H1 (cell line): ENCODE results near the gene MYH10. TPM values are rescaled to one million over a fixed set of nuclear protein-coding genes. Genes with fewer than 3 reads are reported as not detected.

Experiments
- CHD7 ChIP-seq: fragments of 300-600 bp; sonication (generic); IDR thresholded peaks from 2 replicates; pipeline ENCODE4 v1.7.1; 2012; ENCODE audit warnings: low read length, moderate library complexity, mild to moderate bottlenecking, inconsistent platforms; ENCODE audit not compliant: insufficient replicate concordance
- POU5F1 ChIP-seq: IDR thresholded peaks from 2 replicates; pipeline ENCODE4 v1.6.1; 2011; ENCODE audit warnings: low read depth, mild to moderate bottlenecking, low read length, moderate library complexity
- SUZ12 ChIP-seq: fragments of 200-600 bp; sonication (generic); IDR thresholded peaks from 2 replicates; pipeline ENCODE4 v1.6.1; 2012; ENCODE audit warnings: mild to moderate bottlenecking, inconsistent platforms, low read length, moderate library complexity, mixed read lengths
- polyA plus RNA-seq, 7 experiments: library from polyadenylated mRNA; depleted of rRNA in 3 of 7; stranded (reverse) in 5 of 7; unstranded in 2 of 7; fragments of >200 nt in 5 of 7; fragments of 200-250 nt in 2 of 7; gene quantifications; 1 replicate in 5 of 7; 2 replicates in 1 of 7; 4 replicates in 1 of 7; pipeline versions ENCODE4 v1.2.1 to v1.2.3, GENCODE V29; 2011 to 2013; ENCODE audit warnings: missing spikeins in 2 of 7, mixed read lengths in 2 of 7
- total RNA-seq: library from RNA; stranded (reverse); fragmentation: NEBNext Ultra II Directional; extraction: Animal tissue kit (Norgen Biotek cat#: 25700); gene quantifications from 2 replicates; pipeline ENCODE4 v1.2.1, GENCODE V29; 2021

Gene MYH10
- total and polyA plus RNA-seq, 2 of the 8 experiments (the other 6 are each of a cell fraction or from before 2014, with no cell fraction given): 64.1 to 289 TPM

DNA sequence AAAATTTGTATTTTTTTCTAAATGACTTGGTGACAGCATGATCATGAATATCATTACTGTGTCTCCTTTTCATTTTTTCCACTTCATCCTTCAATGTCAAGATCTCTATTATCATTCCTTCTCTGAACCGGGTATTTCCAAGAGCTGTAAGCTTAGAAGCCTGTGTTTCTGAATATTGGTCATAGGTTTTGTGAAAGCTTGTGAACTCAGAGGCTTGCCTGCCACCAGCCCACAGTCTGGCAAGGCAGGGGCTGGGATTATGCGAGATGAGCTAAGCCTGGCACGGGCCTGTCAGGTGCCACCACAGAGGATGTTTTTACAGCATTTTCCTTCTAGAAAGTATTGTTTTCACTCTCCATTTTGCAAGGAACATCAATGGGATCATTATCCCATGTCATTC is 92.8 kb downstream of the MYH10 start (continued):
- TF ChIP-seq CHD7: no peak
- TF ChIP-seq SUZ12: no peak
- no peak for TF ChIP-seq POU5F1
